SK-N-SH (cell line): ENCODE measurements around the gene KRT6B.

Experiments used
- CHD2 ChIP-seq: fragments of 150-350 bp; IDR thresholded peaks from 2 replicates; pipeline ENCODE4 v1.6.1; 2018; ENCODE audit warnings: low read length; ENCODE audit not compliant: partially characterized antibody
- CTCF ChIP-seq: fragments of 200-600 bp; sonication (generic); IDR thresholded peaks from 2 replicates; pipeline ENCODE4 v1.6.1; 2017; ENCODE audit warnings: antibody characterized with exemption, mild to moderate bottlenecking, moderate library complexity
- EP300 ChIP-seq, 2 experiments: IDR thresholded peaks; 2 replicates each; pipeline versions ENCODE4 v1.4.0 to v1.6.1; 2012; ENCODE audit warnings: borderline replicate concordance in 1 of 2, low read depth in 1 of 2, low read length in 1 of 2
- NRF1 ChIP-seq: IDR thresholded peaks from 2 replicates; pipeline ENCODE4 v1.6.1; 2012; ENCODE audit warnings: low read depth, mild to moderate bottlenecking, low read length
- POLR2AphosphoS5 ChIP-seq: IDR thresholded peaks from 2 replicates; pipeline ENCODE4 v1.6.1; 2012; ENCODE audit warnings: low read depth, low read length
- REST ChIP-seq: IDR thresholded peaks from 2 replicates; pipeline ENCODE4 v1.6.1; 2012; ENCODE audit warnings: mild to moderate bottlenecking, low read depth, low read length, moderate library complexity
- RXRA ChIP-seq: IDR thresholded peaks from 2 replicates; pipeline ENCODE4 v1.4.0; 2012; ENCODE audit warnings: low read depth, mild to moderate bottlenecking, borderline replicate concordance
- TEAD4 ChIP-seq: IDR thresholded peaks from 2 replicates; pipeline ENCODE4 v1.4.0; 2012; ENCODE audit warnings: mild to moderate bottlenecking, borderline replicate concordance; ENCODE audit not compliant: insufficient read depth
- ZBTB33 ChIP-seq: IDR thresholded peaks from 2 replicates; pipeline ENCODE4 v1.4.0; 2012; ENCODE audit warnings: low read depth, borderline replicate concordance

DNA sequence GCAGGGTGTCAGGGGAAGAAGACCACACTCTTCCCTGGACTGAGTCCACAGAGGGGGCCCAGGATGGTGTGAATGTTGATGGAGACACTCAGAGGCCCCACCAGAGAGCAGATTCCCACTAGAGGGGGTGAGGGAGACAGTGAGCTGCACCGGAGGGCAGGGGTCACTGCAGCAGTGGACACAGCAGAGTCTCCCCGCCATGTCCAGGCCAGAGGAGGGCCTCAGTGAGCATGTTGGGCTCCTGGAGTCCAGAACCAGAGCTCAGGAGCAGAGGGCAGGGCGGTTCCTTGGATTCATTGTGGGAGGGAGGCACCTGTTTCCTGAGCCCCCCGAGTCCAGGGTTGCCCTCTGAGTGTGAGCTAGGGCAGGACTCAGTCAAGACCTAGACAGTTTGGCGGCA lies 44.0 kb downstream of the KRT6B start:
- TF ChIP-seq EP300 (IDR thresholded peaks at IDR 0.05; ENCODE audit: borderline replicate concordance in 1 of 2, low read depth in 1 of 2, low read length in 1 of 2) (no peak), RXRA (no peak), CTCF (no peak), POLR2AphosphoS5 (no peak), NRF1 (no peak), TEAD4 (no peak), ZBTB33 (no peak), CHD2 (no peak), REST (no peak)
